ENCODE results near the gene FAM53A.

Gene FAM53A

GRCh38 chr4:1591107-1591506, 93.0 kb downstream of the FAM53A start:
- no peak for DNase-seq (ENCODE audit: low spot score)

GRCh38 chr4:1590244-1590643, 93.9 kb downstream of the FAM53A start:
- no peak for DNase-seq (ENCODE audit: low spot score)
